ENCODE results near the gene NPIPA2. TPM values are rescaled to one million over a fixed set of nuclear protein-coding genes. Genes with fewer than 3 reads are reported as not detected.
"Not testable (repeated sequence)": the region's sequence is repeated elsewhere in the genome, so short reads cannot be mapped to it uniquely, and the experiment has no call there.

NPIPA2 gene
- total and polyA plus RNA-seq, 2 experiments from 2014 or later: 0.20 to 5.4 TPM

DNA sequence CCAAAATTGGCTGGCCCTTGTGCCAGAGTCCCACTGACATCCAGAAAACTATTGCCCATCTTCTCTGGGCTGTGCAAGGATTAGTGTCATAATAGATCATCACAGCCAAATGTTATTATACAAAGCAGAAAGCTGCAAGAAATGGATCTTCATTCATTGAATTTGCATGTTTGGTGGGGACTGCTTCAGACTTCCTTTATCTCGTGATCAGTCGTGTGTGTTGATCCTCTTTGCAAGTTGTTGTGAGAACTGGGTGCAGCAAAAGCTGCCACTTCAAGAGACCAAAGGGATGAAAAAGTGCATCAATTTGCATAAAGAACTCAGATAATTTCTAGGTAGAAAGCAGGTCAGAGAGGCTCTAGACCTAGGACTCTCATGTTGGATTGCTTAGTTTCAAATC is 61.2 kb downstream of the NPIPA2 start:
- not testable (repeated sequence) for H3K4me1 ChIP-seq (ENCODE audit: insufficient read depth); H4K20me1 ChIP-seq (ENCODE audit: insufficient read depth, poor library complexity, severe bottlenecking); H2AFZ ChIP-seq; H3K27ac ChIP-seq; H3K79me2 ChIP-seq; H3K27me3 ChIP-seq; H3K9me2 ChIP-seq (replicated peaks; ENCODE audit: insufficient read depth); H3K9me3 ChIP-seq (ENCODE audit: low read depth); DNase-seq (ENCODE audit: low spot score); H3K4me3 ChIP-seq; H3K4me2 ChIP-seq; H3K36me3 ChIP-seq (replicated peaks; ENCODE audit: insufficient read depth, low read depth)
- no CpG with 5 or more reads among the region's 2 CpGs for WGBS (ENCODE audit: low lambda C conversion rate, missing lambda C conversion rate)

GRCh38 chr16:14807184-14807678 is 64.9 kb downstream of the NPIPA2 start:
- not testable (repeated sequence) for H2AFZ ChIP-seq; H3K4me2 ChIP-seq; H3K4me1 ChIP-seq (ENCODE audit: insufficient read depth); H3K79me2 ChIP-seq; H4K20me1 ChIP-seq (ENCODE audit: insufficient read depth, poor library complexity, severe bottlenecking); H3K27ac ChIP-seq; DNase-seq (ENCODE audit: low spot score); H3K9me2 ChIP-seq (replicated peaks; ENCODE audit: insufficient read depth); H3K36me3 ChIP-seq (replicated peaks; ENCODE audit: insufficient read depth, low read depth); H3K9me3 ChIP-seq (ENCODE audit: low read depth); H3K27me3 ChIP-seq; H3K4me3 ChIP-seq
- WGBS (ENCODE audit: low lambda C conversion rate, missing lambda C conversion rate): 84% methylated on average over 3 of the region's 3 CpGs

GRCh38 chr16:14813890-14814289 is 71.6 kb downstream of the NPIPA2 start:
- not testable (repeated sequence) for H3K9me2 ChIP-seq (replicated peaks; ENCODE audit: insufficient read depth); H2AFZ ChIP-seq; H3K27me3 ChIP-seq; H3K36me3 ChIP-seq (replicated peaks; ENCODE audit: insufficient read depth, low read depth); H3K4me2 ChIP-seq; DNase-seq (ENCODE audit: low spot score); H3K4me3 ChIP-seq; H4K20me1 ChIP-seq (ENCODE audit: insufficient read depth, poor library complexity, severe bottlenecking); H3K79me2 ChIP-seq; H3K4me1 ChIP-seq (ENCODE audit: insufficient read depth); H3K27ac ChIP-seq; H3K9me3 ChIP-seq (ENCODE audit: low read depth)
- whole genome bisulfite sequencing (ENCODE audit: low lambda C conversion rate, missing lambda C conversion rate): 78% methylated on average over 3 of the region's 3 CpGs

Other genes with a start within 250 kb of the NPIPA2 start
- 23.8 and 35.6 TPM in 2 replicates for gene PARN, start 112.3 kb upstream of the NPIPA2 start, total RNA-seq
- 20.0 and 23.7 TPM in 2 replicates for gene PARN, start 112.3 kb upstream of the NPIPA2 start, polyA plus RNA-seq
- gene BFAR, start 109.6 kb upstream of the NPIPA2 start, total RNA-seq: 76.9 and 98.9 TPM in 2 replicates
- 44.0 and 44.6 TPM in 2 replicates for gene BFAR, start 109.6 kb upstream of the NPIPA2 start, polyA plus RNA-seq
- gene PLA2G10, start 48.2 kb upstream of the NPIPA2 start, total RNA-seq: 0.30 and 0.80 TPM in 2 replicates
- gene PLA2G10, start 48.2 kb upstream of the NPIPA2 start, polyA plus RNA-seq: 2.3 and 3.2 TPM in 2 replicates
- 0.30 and 0.88 TPM in 2 replicates for gene NPIPA3, start 39.1 kb upstream of the NPIPA2 start, total RNA-seq
- gene NPIPA3, start 39.1 kb upstream of the NPIPA2 start, polyA plus RNA-seq: 5.8 TPM in 1 of 2 replicates, not detected in the other
- 78.1 and 87.4 TPM in 2 replicates for gene NOMO1, start 91.2 kb downstream of the NPIPA2 start, total RNA-seq
- 79.1 and 95.3 TPM in 2 replicates for gene NOMO1, start 91.2 kb downstream of the NPIPA2 start, polyA plus RNA-seq
- 31.7 and 47.5 TPM in 2 replicates for gene NPIPA1, start 194.9 kb downstream of the NPIPA2 start, total RNA-seq
- gene NPIPA1, start 194.9 kb downstream of the NPIPA2 start, polyA plus RNA-seq: 42.8 and 59.3 TPM in 2 replicates
- 141 and 142 TPM in 2 replicates for gene PDXDC1, start 232.5 kb downstream of the NPIPA2 start, total RNA-seq
- 135 and 146 TPM in 2 replicates for gene PDXDC1, start 232.5 kb downstream of the NPIPA2 start, polyA plus RNA-seq

Measured in hepatocyte (in vitro differentiated cells).